ENCODE data around the gene KLF7. TPM values are rescaled to one million over a fixed set of nuclear protein-coding genes. Genes with fewer than 3 reads are reported as not detected.

KLF7 gene
- 6.2 and 8.4 TPM in 2 replicates for total RNA-seq (2014; rRNA removed; shearing (Covaris generic))
- polyA plus RNA-seq (2015; cell fraction: cytosol; rRNA removed), result 5.9 and 8.9 TPM in 2 replicates
- 22.5 and 24.8 TPM in 2 replicates for polyA plus RNA-seq (2015; cell fraction: nucleus; rRNA removed)

GRCh38 chr2:207165121-207166038, at the start of gene KLF7:
Gene KLF7 (minus strand): TSS chr2:207165948. CDS start chr2:207165568, 380 bp downstream.
- in situ Hi-C loops (cut with HindIII; ENCODE audit: low pct_unique_long_range_greater_than_20kb, low sequenced_read_pairs), result no loop called here
- DNase-seq (ENCODE audit: low read depth, low spot score), result no peak

GRCh38 chr2:207215308-207215707, 49.6 kb upstream of the KLF7 start:
- DNase-seq (ENCODE audit: low read depth, low spot score), result no peak
- in situ Hi-C loops (cut with HindIII; ENCODE audit: low pct_unique_long_range_greater_than_20kb, low sequenced_read_pairs), result no loop called here

GRCh38 chr2:207214446-207214845, 48.7 kb upstream of the KLF7 start:
- DNase-seq (ENCODE audit: low read depth, low spot score), result no peak
- in situ Hi-C loops (cut with HindIII; ENCODE audit: low pct_unique_long_range_greater_than_20kb, low sequenced_read_pairs), result no loop called here

GRCh38 chr2:207206011-207206410, 40.3 kb upstream of the KLF7 start:
- in situ Hi-C loops (cut with HindIII; ENCODE audit: low pct_unique_long_range_greater_than_20kb, low sequenced_read_pairs), result no loop called here
- DNase-seq (ENCODE audit: low read depth, low spot score), result no peak

GRCh38 chr2:207205173-207205957, 39.6 kb upstream of the KLF7 start:
- DNase-seq (ENCODE audit: low read depth, low spot score), result no peak
- in situ Hi-C loops (cut with HindIII; ENCODE audit: low pct_unique_long_range_greater_than_20kb, low sequenced_read_pairs), result no loop called here

GRCh38 chr2:207203056-207203455, 37.3 kb upstream of the KLF7 start:
- in situ Hi-C loops (cut with HindIII; ENCODE audit: low pct_unique_long_range_greater_than_20kb, low sequenced_read_pairs), result no loop called here

GRCh38 chr2:207202645-207203044, 36.9 kb upstream of the KLF7 start:
- in situ Hi-C loops (cut with HindIII; ENCODE audit: low pct_unique_long_range_greater_than_20kb, low sequenced_read_pairs), result no loop called here
- DNase-seq (ENCODE audit: low read depth, low spot score), result peak; percentile 42

More at GRCh38 chr2:207203056-207203455, 37.3 kb upstream of the KLF7 start:
- DNase-seq (ENCODE audit: low read depth, low spot score), result no peak

- in situ Hi-C loops (cut with HindIII; ENCODE audit: low pct_unique_long_range_greater_than_20kb, low sequenced_read_pairs), result no loop called here
- no peak for DNase-seq (ENCODE audit: low read depth, low spot score)
Measured at GRCh38 chr2:207201416-207201815, 35.7 kb upstream of the KLF7 start.

- no peak for DNase-seq (ENCODE audit: low read depth, low spot score)
- in situ Hi-C loops (cut with HindIII; ENCODE audit: low pct_unique_long_range_greater_than_20kb, low sequenced_read_pairs), result no loop called here
Measured at GRCh38 chr2:207200136-207200535, 34.4 kb upstream of the KLF7 start.

- no peak for DNase-seq (ENCODE audit: low read depth, low spot score)
- in situ Hi-C loops (cut with HindIII; ENCODE audit: low pct_unique_long_range_greater_than_20kb, low sequenced_read_pairs), result no loop called here
Measured at GRCh38 chr2:207194028-207194427, 28.3 kb upstream of the KLF7 start.

- in situ Hi-C loops (cut with HindIII; ENCODE audit: low pct_unique_long_range_greater_than_20kb, low sequenced_read_pairs), result no loop called here
- DNase-seq (ENCODE audit: low read depth, low spot score), result no peak
Measured at GRCh38 chr2:207188626-207189419, 23.1 kb upstream of the KLF7 start.

GRCh38 chr2:207185372-207185771, 19.6 kb upstream of the KLF7 start:
- no peak for DNase-seq (ENCODE audit: low read depth, low spot score)
- in situ Hi-C loops (cut with HindIII; ENCODE audit: low pct_unique_long_range_greater_than_20kb, low sequenced_read_pairs), result no loop called here

GRCh38 chr2:207184768-207185167, 19.0 kb upstream of the KLF7 start:
- no peak for DNase-seq (ENCODE audit: low read depth, low spot score)

GRCh38 chr2:207184348-207184747, 18.6 kb upstream of the KLF7 start:
- in situ Hi-C loops (cut with HindIII; ENCODE audit: low pct_unique_long_range_greater_than_20kb, low sequenced_read_pairs), result no loop called here
- no peak for DNase-seq (ENCODE audit: low read depth, low spot score)

More at GRCh38 chr2:207184768-207185167, 19.0 kb upstream of the KLF7 start:
- in situ Hi-C loops (cut with HindIII; ENCODE audit: low pct_unique_long_range_greater_than_20kb, low sequenced_read_pairs), result no loop called here

- no peak for DNase-seq (ENCODE audit: low read depth, low spot score)
- in situ Hi-C loops (cut with HindIII; ENCODE audit: low pct_unique_long_range_greater_than_20kb, low sequenced_read_pairs), result no loop called here
Measured at GRCh38 chr2:207183506-207183905, 17.8 kb upstream of the KLF7 start.

GRCh38 chr2:207182911-207183310, 17.2 kb upstream of the KLF7 start:
- no peak for DNase-seq (ENCODE audit: low read depth, low spot score)
- in situ Hi-C loops (cut with HindIII; ENCODE audit: low pct_unique_long_range_greater_than_20kb, low sequenced_read_pairs), result no loop called here

- in situ Hi-C loops (cut with HindIII; ENCODE audit: low pct_unique_long_range_greater_than_20kb, low sequenced_read_pairs), result no loop called here
- no peak for DNase-seq (ENCODE audit: low read depth, low spot score)
Measured at GRCh38 chr2:207181526-207182274, 16.0 kb upstream of the KLF7 start.

All from SK-MEL-5 (cell line).